CD8-positive, alpha-beta memory T cell (primary cell): ENCODE measurements around the gene ATP9B. TPM values are rescaled to one million over a fixed set of nuclear protein-coding genes. Genes with fewer than 3 reads are reported as not detected.

Source experiments
- CTCF ChIA-PET: fragments of 350-600 bp; sonication (Branson Sonifier 250); formaldehyde crosslinking; loops from one replicate; lab custom pipeline; 2021; ENCODE audit warnings: antibody characterized with exemption; lab: Charles Lee
- POLR2A ChIA-PET: fragments of 350-600 bp; sonication (Branson Sonifier 250); formaldehyde crosslinking; loops from one replicate; lab custom pipeline; 2021; ENCODE audit warnings: antibody characterized with exemption; lab: Charles Lee
- DNase-seq, 5 donors: peaks; one replicate each; pipeline versions ENCODE4 v3.0.0 to v3.0.0-alpha.2; 2020 to 2022; ENCODE audit warnings: mixed read lengths in 1 of 5
- H3K27ac ChIP-seq: one replicate; pipeline ENCODE4 v1.7.0; 2013; ENCODE audit warnings: low read depth, mild to moderate bottlenecking, low read length, moderate library complexity
- H3K27me3 ChIP-seq: 2 replicates; pipeline ENCODE4 v1.7.0; 2013; ENCODE audit warnings: low read length, mild to moderate bottlenecking; ENCODE audit not compliant: insufficient read depth, poor library complexity, severe bottlenecking
- H3K36me3 ChIP-seq: 2 replicates; pipeline ENCODE4 v1.7.0; 2013; ENCODE audit warnings: mild to moderate bottlenecking, low read length, moderate library complexity; ENCODE audit not compliant: insufficient read depth
- H3K4me1 ChIP-seq: 2 replicates; pipeline ENCODE4 v1.7.0; 2013; ENCODE audit warnings: mild to moderate bottlenecking, low read length, moderate library complexity; ENCODE audit not compliant: insufficient read depth
- H3K4me3 ChIP-seq: 2 replicates; pipeline ENCODE4 v1.7.0; 2013; ENCODE audit warnings: mild to moderate bottlenecking, low read length
- H3K9me3 ChIP-seq: 2 replicates; pipeline ENCODE4 v1.7.0; 2013; ENCODE audit warnings: mild to moderate bottlenecking, low read length
- H3K27ac Mint-ChIP-seq, 8 donors: one replicate each; pipeline ENCODE4 v1.8.0; 2020 to 2021; ENCODE audit warnings: mixed read lengths in 8 of 8, mild to moderate bottlenecking in 6 of 8, inconsistent platforms in 3 of 8, moderate library complexity in 3 of 8
- H3K27me3 Mint-ChIP-seq, 2 donors: one replicate each; pipeline ENCODE4 v1.8.0; 2020 to 2021; ENCODE audit warnings: mixed read lengths in 2 of 2, mild to moderate bottlenecking in 1 of 2, moderate library complexity in 1 of 2
- H3K36me3 Mint-ChIP-seq, 3 donors: one replicate each; pipeline ENCODE4 v1.8.0; 2020 to 2021; ENCODE audit warnings: mixed read lengths in 3 of 3, inconsistent platforms in 1 of 3, mild to moderate bottlenecking in 1 of 3
- H3K4me1 Mint-ChIP-seq, 3 donors: one replicate each; pipeline ENCODE4 v1.8.0; 2020 to 2021; ENCODE audit warnings: mixed read lengths in 3 of 3, inconsistent platforms in 1 of 3, mild to moderate bottlenecking in 1 of 3
- H3K4me3 Mint-ChIP-seq, 7 donors: one replicate each; pipeline ENCODE4 v1.8.0; 2020 to 2021; ENCODE audit warnings: mixed read lengths in 7 of 7, mild to moderate bottlenecking in 6 of 7, moderate library complexity in 4 of 7, inconsistent platforms in 2 of 7
- H3K9me3 Mint-ChIP-seq, 5 donors: one replicate each; pipeline ENCODE4 v1.8.0; 2020 to 2022; ENCODE audit warnings: mixed read lengths in 5 of 5, mild to moderate bottlenecking in 3 of 5, moderate library complexity in 2 of 5, inconsistent platforms in 1 of 5
- polyA plus RNA-seq: library from polyadenylated mRNA; unstranded; fragments of 300-500 nt; fragmentation: Illumina TruSeq; gene quantifications from one replicate; pipeline ENCODE4 v1.2.3, GENCODE V29; 2021
- total RNA-seq, 2 experiments: library from RNA; stranded (reverse); gene quantifications; one replicate each; pipeline ENCODE4 v1.2.3, GENCODE V29; 2021

Gene ATP9B
- total and polyA plus RNA-seq, 3 experiments from 2014 or later = 22.0 to 23.4 (median 22.4) TPM

GRCh38 chr18:79229431-79229830 lies 160.2 kb downstream of the ATP9B start:
- ChIA-PET CTCF (interaction anchor here (1.1 kb wide), 1 partner anchor 8 kb away, joined by 3 read pairs; no protein-coding TSS in a partner anchor), POLR2A (no interaction called here)

GRCh38 chr18:79234438-79234837 lies 165.2 kb downstream of the ATP9B start:
- H3K27me3 Mint-ChIP-seq = no peaks in the 10 kb centered on the region
- Histone ChIP-seq H3K27me3 (no peaks in the 10 kb centered on the region), H3K27ac (no peak overlapping the region), H3K4me3 (no peak overlapping the region), H3K36me3 (no peaks in the 10 kb centered on the region), H3K4me1 (no peaks in the 10 kb centered on the region), H3K9me3 (no peaks in the 10 kb centered on the region)
- H3K36me3 Mint-ChIP-seq = peaks cover 5 to 7% (median 6%) of the 10 kb centered on the region in 3 donors
- DNase-seq = no peak
- peaks cover 5 to 14% (median 11%) of the 10 kb centered on the region in 3 donors for H3K4me1 Mint-ChIP-seq
- POLR2A ChIA-PET = no interaction called here
- H3K9me3 Mint-ChIP-seq = no peaks in the 10 kb centered on the region
- CTCF ChIA-PET = no interaction called here
- no peak overlapping the region for H3K4me3 Mint-ChIP-seq
- H3K27ac Mint-ChIP-seq = peak overlapping the region in 1 of 8 donors; percentile 69

More at GRCh38 chr18:79229431-79229830, 160.2 kb downstream of the ATP9B start:
- Histone ChIP-seq H3K4me1 (no peaks in the 10 kb centered on the region), H3K9me3 (no peaks in the 10 kb centered on the region), H3K27ac (no peak overlapping the region), H3K36me3 (no peaks in the 10 kb centered on the region), H3K27me3 (no peaks in the 10 kb centered on the region), H3K4me3 (no peak overlapping the region)
- Mint-ChIP-seq H3K9me3 (no peaks in the 10 kb centered on the region), H3K27ac (no peak overlapping the region), H3K4me3 (no peak overlapping the region), H3K27me3 (peaks cover 0 to 1% of the 10 kb centered on the region in 2 donors), H3K4me1 (peaks cover 3 to 18% (median 9%) of the 10 kb centered on the region in 3 donors), H3K36me3 (peaks cover 6 to 28% (median 9%) of the 10 kb centered on the region in 3 donors)
- DNase-seq = no peak

- Mint-ChIP-seq H3K27me3 (no peaks in the 10 kb centered on the region), H3K4me1 (peaks cover 0 to 4% (median 2%) of the 10 kb centered on the region in 3 donors), H3K27ac (peak overlapping the region in 1 of 8 donors; percentile 36), H3K9me3 (no peaks in the 10 kb centered on the region), H3K4me3 (no peak overlapping the region), H3K36me3 (peaks cover 0 to 5% (median 4%) of the 10 kb centered on the region in 3 donors)
- Histone ChIP-seq H3K36me3 (no peaks in the 10 kb centered on the region), H3K27me3 (no peaks in the 10 kb centered on the region), H3K4me3 (no peak overlapping the region), H3K9me3 (no peaks in the 10 kb centered on the region), H3K4me1 (no peaks in the 10 kb centered on the region), H3K27ac (no peak overlapping the region)
- DNase-seq = no peak
- POLR2A ChIA-PET = no interaction called here
- CTCF ChIA-PET = no interaction called here
Measured at GRCh38 chr18:79239631-79240030, 170.4 kb downstream of the ATP9B start.

DNA sequence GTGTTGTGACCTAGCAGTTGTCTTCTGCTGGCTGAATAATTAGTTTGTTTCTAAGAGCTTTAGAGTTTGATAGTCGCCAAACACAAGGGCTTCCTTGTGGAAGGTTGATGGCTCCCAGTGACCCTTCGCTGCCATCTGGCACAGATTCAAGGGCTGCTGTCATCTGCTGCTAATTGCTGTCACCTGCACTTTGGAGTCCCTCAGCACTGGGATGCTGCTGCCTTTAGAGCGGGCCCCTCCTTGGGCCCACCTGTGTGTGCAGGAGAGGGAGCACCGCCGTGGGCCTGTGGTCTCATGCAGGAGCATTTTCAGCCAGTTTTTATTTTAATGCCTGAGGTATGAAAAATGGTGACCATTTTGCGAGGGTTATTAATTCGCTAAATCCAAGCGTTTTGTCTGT lies 172.6 kb downstream of the ATP9B start:
- no peak for DNase-seq
- ChIA-PET CTCF (no interaction called here), POLR2A (no interaction called here)
- H3K27ac ChIP-seq = no peak overlapping the region
- H3K36me3 ChIP-seq = no peaks in the 10 kb centered on the region
- peaks cover 4% of the 10 kb centered on the region for H3K4me1 ChIP-seq
- H3K27me3 Mint-ChIP-seq = no peaks in the 10 kb centered on the region
- no peaks in the 10 kb centered on the region for H3K9me3 ChIP-seq
- no peak overlapping the region for H3K4me3 ChIP-seq
- H3K36me3 Mint-ChIP-seq = peaks cover 0 to 5% (median 4%) of the 10 kb centered on the region in 3 donors
- no peaks in the 10 kb centered on the region for H3K27me3 ChIP-seq
- H3K4me3 Mint-ChIP-seq = no peak overlapping the region
- H3K4me1 Mint-ChIP-seq = peaks cover 6 to 12% (median 9%) of the 10 kb centered on the region in 3 donors
- peaks cover 0 to 2% (median 0%) of the 10 kb centered on the region in 5 donors for H3K9me3 Mint-ChIP-seq
- H3K27ac Mint-ChIP-seq = peak overlapping the region in 1 of 8 donors; percentile 14

DNA sequence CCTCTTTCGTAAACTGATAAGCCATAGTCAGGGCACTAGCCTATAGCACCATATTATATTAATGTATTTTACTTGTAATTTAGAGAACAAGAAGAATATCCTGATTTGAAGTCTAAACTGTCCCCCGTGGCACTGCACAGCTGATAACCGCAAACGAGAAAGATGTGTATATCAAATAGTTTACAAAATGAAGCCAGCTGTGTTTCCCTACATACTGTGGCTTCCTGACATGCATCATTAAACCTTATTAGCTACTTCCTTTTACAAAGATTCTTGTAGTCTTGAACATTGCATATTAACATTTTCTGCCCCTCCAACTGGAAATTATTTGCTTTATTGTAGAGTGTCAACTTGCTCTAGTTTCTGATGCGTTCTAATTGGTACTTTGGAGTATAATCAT lies 173.1 kb downstream of the ATP9B start:
- DNase-seq = no peak
- Mint-ChIP-seq H3K36me3 (peaks cover 0 to 5% (median 4%) of the 10 kb centered on the region in 3 donors), H3K27ac (no peak overlapping the region), H3K27me3 (no peaks in the 10 kb centered on the region), H3K4me1 (peaks cover 9 to 15% (median 11%) of the 10 kb centered on the region in 3 donors), H3K4me3 (no peak overlapping the region), H3K9me3 (peaks cover 0 to 2% (median 0%) of the 10 kb centered on the region in 5 donors)
- Histone ChIP-seq H3K27ac (no peak overlapping the region), H3K4me1 (peaks cover 4% of the 10 kb centered on the region), H3K27me3 (no peaks in the 10 kb centered on the region), H3K4me3 (no peak overlapping the region), H3K9me3 (no peaks in the 10 kb centered on the region), H3K36me3 (no peaks in the 10 kb centered on the region)
- ChIA-PET CTCF (no interaction called here), POLR2A (no interaction called here)

DNA sequence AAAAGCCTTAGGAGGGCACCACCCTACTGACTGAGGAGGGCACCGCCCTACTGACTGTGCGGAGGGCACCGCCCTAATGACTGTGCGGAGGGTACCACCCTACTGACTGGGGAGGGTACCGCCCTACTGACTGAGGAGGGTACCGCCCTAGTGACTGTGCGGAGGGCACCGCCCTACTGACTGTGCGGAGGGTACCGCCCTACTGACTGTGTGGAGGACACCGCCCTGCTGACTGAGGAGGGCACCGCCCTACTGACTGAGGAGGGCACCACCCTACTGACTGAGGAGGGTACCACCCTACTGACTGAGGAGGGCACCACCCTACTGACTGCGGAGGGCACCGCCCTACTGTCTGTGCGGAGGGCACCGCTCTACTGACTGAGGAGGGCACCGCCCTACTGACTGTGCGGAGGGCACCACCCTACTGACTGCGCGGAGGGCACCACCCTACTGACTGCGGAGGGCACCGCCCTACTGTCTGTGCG lies 176.4 kb downstream of the ATP9B start:
- peaks cover 4% of the 10 kb centered on the region for H3K4me1 ChIP-seq
- no peaks in the 10 kb centered on the region for H3K36me3 Mint-ChIP-seq
- peaks cover 7 to 17% (median 12%) of the 10 kb centered on the region in 3 donors for H3K4me1 Mint-ChIP-seq
- H3K27ac ChIP-seq = peak overlapping the region; percentile 38
- H3K27ac Mint-ChIP-seq = peak overlapping the region in 6 of 8 donors; percentile 32 to 81 (median 60)
- H3K4me3 Mint-ChIP-seq = peak overlapping the region in 1 of 7 donors; percentile 13
- no peak overlapping the region for H3K4me3 ChIP-seq
- DNase-seq = peak in 4 of 5 donors; percentile 29 to 70 (median 48)
- peaks cover 0 to 2% (median 0%) of the 10 kb centered on the region in 5 donors for H3K9me3 Mint-ChIP-seq
- H3K27me3 ChIP-seq = no peaks in the 10 kb centered on the region
- no peaks in the 10 kb centered on the region for H3K36me3 ChIP-seq
- ChIA-PET POLR2A (no interaction called here), CTCF (no interaction called here)
- H3K9me3 ChIP-seq = no peaks in the 10 kb centered on the region
- no peaks in the 10 kb centered on the region for H3K27me3 Mint-ChIP-seq

- peak; percentile 41 to 73 (median 64) for DNase-seq
- Histone ChIP-seq H3K36me3 (no peaks in the 10 kb centered on the region), H3K27ac (peak overlapping the region; percentile 35), H3K4me1 (peaks cover 4% of the 10 kb centered on the region), H3K27me3 (no peaks in the 10 kb centered on the region), H3K4me3 (peak overlapping the region; percentile 7), H3K9me3 (no peaks in the 10 kb centered on the region)
- Mint-ChIP-seq H3K9me3 (peaks cover 0 to 2% (median 0%) of the 10 kb centered on the region in 5 donors), H3K4me3 (peak overlapping the region; percentile 60 to 84 (median 72)), H3K4me1 (peaks cover 9 to 17% (median 12%) of the 10 kb centered on the region in 3 donors), H3K36me3 (peaks cover 0 to 2% (median 0%) of the 10 kb centered on the region in 3 donors), H3K27me3 (no peaks in the 10 kb centered on the region), H3K27ac (peak overlapping the region; percentile 58 to 93 (median 79))
- ChIA-PET CTCF (no interaction called here), POLR2A (no interaction called here)
Measured at GRCh38 chr18:79246309-79247108, 177.3 kb downstream of the ATP9B start.

DNA sequence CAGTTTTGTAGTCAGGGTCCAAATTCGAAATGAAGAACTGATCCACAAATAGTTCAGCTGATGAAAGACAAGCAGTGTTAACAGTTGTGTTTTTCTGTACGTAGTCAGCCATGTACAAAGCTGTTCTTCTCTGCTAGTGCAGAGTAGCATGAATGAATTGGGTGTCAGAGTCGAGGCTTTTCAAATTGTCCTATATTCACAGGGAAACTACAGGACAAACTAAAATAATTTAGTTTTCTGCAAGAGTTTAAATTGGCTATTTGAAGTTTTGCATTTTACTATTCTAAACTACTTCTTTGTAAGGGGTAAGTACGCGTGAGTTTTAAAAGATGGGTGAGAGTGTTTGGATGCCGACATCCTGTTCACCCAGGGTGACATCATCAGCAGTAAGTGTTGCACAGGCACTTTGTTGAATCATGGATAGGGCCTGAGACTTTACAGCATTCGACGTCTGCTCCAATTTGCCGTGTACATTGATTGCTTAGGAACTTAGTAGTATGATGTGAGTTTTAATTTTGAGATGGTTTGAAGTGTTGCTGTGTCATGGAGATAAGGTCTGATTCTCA lies 179.4 kb downstream of the ATP9B start:
- H3K27me3 ChIP-seq = no peaks in the 10 kb centered on the region
- peaks cover 0 to 2% (median 0%) of the 10 kb centered on the region in 5 donors for H3K9me3 Mint-ChIP-seq
- peaks cover 0 to 12% (median 3%) of the 10 kb centered on the region in 3 donors for H3K36me3 Mint-ChIP-seq
- H3K27ac ChIP-seq = no peak overlapping the region
- peaks cover 9 to 17% (median 12%) of the 10 kb centered on the region in 3 donors for H3K4me1 Mint-ChIP-seq
- ChIA-PET POLR2A (no interaction called here), CTCF (no interaction called here)
- DNase-seq = no peak
- H3K9me3 ChIP-seq = no peaks in the 10 kb centered on the region
- no peaks in the 10 kb centered on the region for H3K27me3 Mint-ChIP-seq
- peaks cover 4% of the 10 kb centered on the region for H3K4me1 ChIP-seq
- H3K4me3 Mint-ChIP-seq = no peak overlapping the region
- peak overlapping the region in 1 of 8 donors; percentile 26 for H3K27ac Mint-ChIP-seq
- peaks cover 3% of the 10 kb centered on the region for H3K36me3 ChIP-seq
- no peak overlapping the region for H3K4me3 ChIP-seq
